AG09309 (cell line): Measurements from ENCODE around the gene AEBP1.

Experiments used
- DNase-seq: peaks from one replicate; pipeline ENCODE4 v3.0.0-alpha.2; 2010; ENCODE audit warnings: low read depth
- H3K4me3 ChIP-seq: 2 replicates; pipeline ENCODE4 v1.5.1; 2011; ENCODE audit warnings: mild to moderate bottlenecking, low read depth, low read length, moderate library complexity; ENCODE audit not compliant: control insufficient read depth
- TF ChIP-seq, protein P1 (sequence below): IDR thresholded peaks from 2 replicates; pipeline ENCODE4 v1.5.1; 2011; ENCODE audit warnings: mild to moderate bottlenecking, low read depth, low read length, inconsistent platforms; ENCODE audit not compliant: insufficient read depth, control insufficient read depth; ENCODE audit errors: missing control alignments

AEBP1 gene

GRCh38 chr7:44142028-44142427 lies 37.9 kb downstream of the AEBP1 start:
- no peak for DNase-seq
- TF ChIP-seq, protein P1, sequence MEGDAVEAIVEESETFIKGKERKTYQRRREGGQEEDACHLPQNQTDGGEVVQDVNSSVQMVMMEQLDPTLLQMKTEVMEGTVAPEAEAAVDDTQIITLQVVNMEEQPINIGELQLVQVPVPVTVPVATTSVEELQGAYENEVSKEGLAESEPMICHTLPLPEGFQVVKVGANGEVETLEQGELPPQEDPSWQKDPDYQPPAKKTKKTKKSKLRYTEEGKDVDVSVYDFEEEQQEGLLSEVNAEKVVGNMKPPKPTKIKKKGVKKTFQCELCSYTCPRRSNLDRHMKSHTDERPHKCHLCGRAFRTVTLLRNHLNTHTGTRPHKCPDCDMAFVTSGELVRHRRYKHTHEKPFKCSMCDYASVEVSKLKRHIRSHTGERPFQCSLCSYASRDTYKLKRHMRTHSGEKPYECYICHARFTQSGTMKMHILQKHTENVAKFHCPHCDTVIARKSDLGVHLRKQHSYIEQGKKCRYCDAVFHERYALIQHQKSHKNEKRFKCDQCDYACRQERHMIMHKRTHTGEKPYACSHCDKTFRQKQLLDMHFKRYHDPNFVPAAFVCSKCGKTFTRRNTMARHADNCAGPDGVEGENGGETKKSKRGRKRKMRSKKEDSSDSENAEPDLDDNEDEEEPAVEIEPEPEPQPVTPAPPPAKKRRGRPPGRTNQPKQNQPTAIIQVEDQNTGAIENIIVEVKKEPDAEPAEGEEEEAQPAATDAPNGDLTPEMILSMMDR = no peak
- H3K4me3 ChIP-seq = no peak overlapping the region

- TF ChIP-seq, protein P1 = no peak
- no peak for DNase-seq
- H3K4me3 ChIP-seq = no peak overlapping the region
Measured at GRCh38 chr7:44143646-44144250, 39.6 kb downstream of the AEBP1 start.

DNA sequence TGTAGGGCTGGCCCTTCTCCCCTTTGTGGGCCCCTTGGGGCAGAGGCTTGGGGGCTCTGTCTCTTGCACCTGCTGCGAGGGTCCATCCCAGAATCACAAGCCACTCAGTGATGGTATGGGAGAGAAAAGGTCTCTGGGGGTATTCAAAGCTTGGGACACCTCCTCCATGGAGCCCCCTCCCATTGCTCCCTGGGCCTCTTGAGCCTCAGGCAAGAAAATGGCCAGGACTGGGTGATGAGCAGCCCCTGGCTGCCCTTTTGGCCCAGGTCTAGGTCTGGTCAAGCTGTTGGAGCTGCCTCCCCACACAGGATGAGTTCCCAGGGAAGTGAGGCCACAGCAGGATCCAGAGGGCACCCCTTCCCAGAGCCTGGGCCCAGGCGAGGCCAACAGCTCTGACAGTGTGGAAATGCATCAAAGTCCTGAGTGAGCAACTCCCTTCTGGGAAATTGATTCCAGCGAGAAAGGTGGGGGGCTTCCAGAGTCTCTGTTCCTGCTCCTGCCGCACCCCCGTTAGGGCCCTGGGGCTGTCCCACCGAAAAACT lies 40.4 kb downstream of the AEBP1 start:
- DNase-seq = no peak
- TF ChIP-seq, protein P1 = no peak
- no peak overlapping the region for H3K4me3 ChIP-seq

DNA sequence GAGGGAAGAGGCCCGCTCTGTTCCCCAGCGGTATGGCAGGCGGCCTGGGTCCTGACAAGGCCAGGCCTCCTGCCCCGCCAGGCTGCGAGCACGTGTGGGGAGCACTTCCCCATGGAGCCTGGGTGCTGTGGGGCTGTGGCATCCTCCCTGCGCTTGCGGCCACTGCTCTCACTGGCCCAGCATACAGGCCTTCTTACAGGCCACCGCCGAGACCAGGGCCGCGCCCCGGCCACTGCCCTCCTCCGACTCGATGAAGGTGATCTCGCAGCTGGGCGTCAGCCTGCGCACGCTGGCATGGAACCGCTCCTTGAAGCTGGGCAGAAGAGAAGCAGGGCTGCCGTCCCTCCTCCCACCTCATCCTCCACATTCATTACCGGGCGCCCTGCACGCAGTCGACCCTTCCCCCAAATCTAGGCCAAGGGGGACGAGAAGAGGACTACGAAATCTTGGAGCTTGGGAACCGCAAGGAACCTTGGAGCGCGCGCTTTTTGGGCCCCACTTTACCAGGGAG lies 40.9 kb downstream of the AEBP1 start:
- no peak overlapping the region for H3K4me3 ChIP-seq
- TF ChIP-seq, protein P1 = no peak
- no peak for DNase-seq

DNA sequence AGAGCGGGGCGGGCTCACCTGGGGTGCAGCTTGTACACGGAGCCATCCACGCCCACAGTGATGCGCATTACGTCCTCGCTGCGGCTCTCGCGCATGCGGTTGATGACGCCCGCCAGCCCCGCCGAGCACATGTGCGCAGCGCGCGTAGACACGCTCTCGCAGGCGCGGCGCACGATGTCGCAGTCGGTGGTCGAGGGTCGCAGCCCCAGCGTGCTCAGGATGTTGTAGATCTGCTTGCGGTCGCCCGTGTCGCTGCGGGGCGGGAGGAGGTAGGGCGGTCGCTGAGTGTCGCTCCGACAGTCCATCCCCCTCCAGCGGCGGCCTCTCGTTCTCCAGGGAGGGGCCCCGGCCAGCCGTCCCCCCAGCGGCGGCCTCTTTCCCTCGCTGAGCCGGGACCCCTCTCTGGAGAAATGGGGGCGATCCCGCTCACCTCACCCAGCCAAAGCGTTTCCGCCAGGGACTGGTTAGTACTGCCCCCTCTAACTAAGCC lies 41.4 kb downstream of the AEBP1 start:
- peak overlapping the region; percentile 39 for H3K4me3 ChIP-seq
- TF ChIP-seq, protein P1 = no peak
- no peak for DNase-seq

DNA sequence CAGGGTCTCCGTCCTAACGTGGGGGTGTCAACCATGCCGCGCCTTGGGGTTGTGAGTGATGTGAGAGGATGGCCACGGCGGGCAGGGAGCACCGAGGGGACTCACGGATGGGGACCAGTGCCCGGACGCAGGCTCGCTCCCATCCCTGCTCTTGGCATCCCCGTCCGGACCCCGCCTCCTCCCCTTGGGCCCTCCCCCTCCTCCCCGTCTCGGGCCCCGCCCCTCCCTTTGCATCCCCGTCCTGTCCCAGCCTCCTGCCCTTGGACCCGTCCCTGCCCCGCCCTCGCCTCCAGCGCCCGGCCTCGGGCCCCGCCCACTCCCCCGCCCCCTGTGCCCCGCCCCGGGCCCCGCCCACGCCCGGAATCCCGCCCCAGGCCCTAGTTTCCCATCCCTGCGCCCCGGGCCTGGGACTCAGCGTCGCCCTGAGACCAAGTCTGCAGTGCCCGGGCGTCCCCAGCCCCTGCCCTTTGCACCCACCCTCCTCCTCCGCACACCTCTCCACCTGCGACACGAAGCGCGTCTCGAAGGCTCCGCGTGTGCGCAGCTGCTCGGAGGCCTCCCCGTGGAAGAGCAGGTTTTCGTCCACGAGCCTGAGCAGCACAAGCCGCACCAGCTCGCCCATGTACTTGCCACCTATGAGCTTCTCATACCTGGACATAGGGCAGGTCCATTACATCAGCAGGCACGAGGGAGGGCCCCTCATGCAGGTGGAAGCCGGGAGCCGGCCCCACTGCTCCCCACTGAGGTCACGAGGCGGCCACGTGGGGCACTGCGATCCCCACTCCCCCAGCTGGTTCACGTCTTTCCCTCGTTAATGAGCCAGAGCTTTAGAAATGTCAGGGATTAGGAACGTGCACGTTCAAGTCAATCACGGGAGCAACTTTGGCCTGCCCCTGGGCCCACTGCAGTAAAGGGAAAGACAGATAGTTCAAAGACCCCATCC lies 42.1 kb downstream of the AEBP1 start:
- H3K4me3 ChIP-seq = peak overlapping the region; percentile 39
- no peak for DNase-seq
- TF ChIP-seq, protein P1 = no peak
